MM.1S (cell line): ENCODE measurements around the gene DCTN2.

Source experiments
- DNase-seq: peaks from one replicate; pipeline ENCODE4 v3.0.0-alpha.2; 2015
- H2AFZ ChIP-seq: fragments of 300-600 bp; sonication (generic); 2 replicates; pipeline ENCODE4 v1.6.0; 2016; ENCODE audit warnings: antibody characterized with exemption, low read length
- H3F3A ChIP-seq: fragments of 300-600 bp; sonication (generic); 2 replicates; pipeline ENCODE4 v1.6.1; 2016; ENCODE audit warnings: mild to moderate bottlenecking, antibody characterized with exemption, low read length, moderate library complexity, mixed read lengths; ENCODE audit not compliant: insufficient read depth
- H3K27ac ChIP-seq: fragments of 300-600 bp; sonication (generic); 2 replicates; pipeline ENCODE4 v1.5.1; 2016; ENCODE audit warnings: mild to moderate bottlenecking, low read length
- H3K27me3 ChIP-seq: fragments of 300-600 bp; sonication (generic); replicated peaks from 2 replicates; pipeline ENCODE4 v1.6.0; 2016; ENCODE audit warnings: low read length; ENCODE audit not compliant: insufficient read depth
- H3K36me3 ChIP-seq: fragments of 300-600 bp; sonication (generic); replicated peaks from 2 replicates; pipeline ENCODE4 v1.6.1; 2016; ENCODE audit warnings: mild to moderate bottlenecking, low read length, mixed read lengths; ENCODE audit not compliant: insufficient read depth
- H3K4me1 ChIP-seq: fragments of 300-600 bp; sonication (generic); 2 replicates; pipeline ENCODE4 v1.6.1; 2016; ENCODE audit warnings: low read length, mixed read lengths
- H3K4me2 ChIP-seq: fragments of 300-600 bp; sonication (generic); 2 replicates; pipeline ENCODE4 v1.6.0; 2016; ENCODE audit warnings: low read depth, low read length
- H3K4me3 ChIP-seq: fragments of 300-600 bp; sonication (generic); 2 replicates; pipeline ENCODE4 v1.5.1; 2016; ENCODE audit warnings: low read length, mixed read lengths
- H3K79me2 ChIP-seq: fragments of 300-600 bp; sonication (generic); 2 replicates; pipeline ENCODE4 v1.6.1; 2016; ENCODE audit warnings: mixed run types, low read length, mixed read lengths
- H3K9ac ChIP-seq: fragments of 300-600 bp; sonication (generic); 2 replicates; pipeline ENCODE4 v1.6.1; 2016; ENCODE audit warnings: low read length, mixed read lengths
- H3K9me2 ChIP-seq: fragments of 300-600 bp; sonication (generic); replicated peaks from 2 replicates; pipeline ENCODE4 v1.6.1; 2016; ENCODE audit warnings: mild to moderate bottlenecking, low read length, mixed read lengths; ENCODE audit not compliant: insufficient read depth
- H3K9me3 ChIP-seq: fragments of 300-600 bp; sonication (generic); replicated peaks from 2 replicates; pipeline ENCODE4 v1.6.1; 2016; ENCODE audit warnings: mild to moderate bottlenecking, low read length, mixed read lengths; ENCODE audit not compliant: insufficient read depth
- H4K20me1 ChIP-seq: fragments of 300-600 bp; sonication (generic); 2 replicates; pipeline ENCODE4 v1.6.1; 2016; ENCODE audit warnings: mild to moderate bottlenecking, low read length, moderate library complexity, mixed read lengths; ENCODE audit not compliant: insufficient read depth
- EZH2 ChIP-seq: fragments of 300-600 bp; sonication (generic); optimal IDR thresholded peaks from 2 replicates; pipeline ENCODE3; 2017; ENCODE audit warnings: low read depth, mild to moderate bottlenecking, antibody characterized with exemption, low read length, mixed read lengths
- EZH2phosphoT487 ChIP-seq: fragments of 300-600 bp; sonication (generic); IDR thresholded peaks from 2 replicates; pipeline ENCODE4 v1.6.1; 2018; ENCODE audit warnings: antibody characterized with exemption, low read length
- TF ChIP-seq, protein P1 (sequence below): fragments of 300-600 bp; sonication (generic); IDR thresholded peaks from 2 replicates; pipeline ENCODE4 v1.5.1; 2016; ENCODE audit warnings: antibody characterized with exemption, low read length, mixed read lengths

Gene DCTN2

DNA sequence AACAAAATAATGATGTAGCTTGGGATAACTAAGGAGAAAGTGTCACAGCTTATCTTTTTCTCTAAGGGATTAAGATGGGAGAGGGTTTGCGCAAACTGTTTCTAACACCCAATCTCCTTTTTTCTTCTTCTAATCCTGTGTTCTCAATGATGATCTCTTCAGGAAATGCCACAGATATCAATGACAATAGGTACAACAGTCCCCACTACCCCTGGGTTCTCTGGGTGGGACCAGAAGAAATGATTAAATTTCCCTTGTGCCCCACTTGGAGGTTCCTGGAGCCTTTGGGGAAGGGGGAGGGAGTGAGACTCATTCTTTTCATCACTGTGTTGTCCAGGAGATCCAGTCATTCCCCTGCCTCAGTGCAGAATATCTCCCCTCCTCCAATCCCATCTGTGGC, 35.4 kb upstream of the DCTN2 start:
- Histone ChIP-seq H3K9me2 (no peaks in the 10 kb centered on the region), H3K27me3 (peaks cover 22% of the 10 kb centered on the region; the same call in 1 of the 2 replicates)

DNA sequence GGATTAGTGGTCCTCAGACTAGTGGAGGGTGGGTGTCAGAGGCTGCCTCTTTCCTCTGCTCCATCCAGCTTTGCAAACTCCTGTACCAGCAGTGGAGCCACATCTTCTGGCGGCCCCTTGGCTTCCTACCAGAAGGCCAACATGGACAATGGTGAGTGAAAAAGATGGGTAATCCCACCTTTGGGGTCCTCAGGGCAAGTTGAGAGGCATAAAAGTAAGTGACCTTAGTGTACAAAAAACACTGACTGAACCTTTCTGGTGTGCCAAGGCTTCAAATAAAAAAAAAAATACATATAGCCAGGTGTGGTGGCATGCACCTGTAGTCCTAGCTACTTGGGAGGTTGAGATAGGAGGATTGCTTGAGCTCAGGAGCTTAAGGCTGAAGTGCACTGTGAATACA, 34.8 kb upstream of the DCTN2 start:
- Histone ChIP-seq H3F3A (no peaks in the 10 kb centered on the region), H3K9ac (no peak overlapping the region), H3K27ac (no peak overlapping the region), H4K20me1 (no peaks in the 10 kb centered on the region), H2AFZ (no peak overlapping the region), H3K36me3 (no peaks in the 10 kb centered on the region), H3K4me3 (no peak overlapping the region), H3K9me3 (no peaks in the 10 kb centered on the region), H3K4me2 (no peak overlapping the region), H3K27me3 (peaks cover 17% of the 10 kb centered on the region; the same call in 1 of the 2 replicates), H3K9me2 (no peaks in the 10 kb centered on the region), H3K79me2 (no peaks in the 10 kb centered on the region), H3K4me1 (no peaks in the 10 kb centered on the region)
- no peak for DNase-seq
- TF ChIP-seq EZH2phosphoT487 (no peak), EZH2 (no peak)
- TF ChIP-seq, protein P1, sequence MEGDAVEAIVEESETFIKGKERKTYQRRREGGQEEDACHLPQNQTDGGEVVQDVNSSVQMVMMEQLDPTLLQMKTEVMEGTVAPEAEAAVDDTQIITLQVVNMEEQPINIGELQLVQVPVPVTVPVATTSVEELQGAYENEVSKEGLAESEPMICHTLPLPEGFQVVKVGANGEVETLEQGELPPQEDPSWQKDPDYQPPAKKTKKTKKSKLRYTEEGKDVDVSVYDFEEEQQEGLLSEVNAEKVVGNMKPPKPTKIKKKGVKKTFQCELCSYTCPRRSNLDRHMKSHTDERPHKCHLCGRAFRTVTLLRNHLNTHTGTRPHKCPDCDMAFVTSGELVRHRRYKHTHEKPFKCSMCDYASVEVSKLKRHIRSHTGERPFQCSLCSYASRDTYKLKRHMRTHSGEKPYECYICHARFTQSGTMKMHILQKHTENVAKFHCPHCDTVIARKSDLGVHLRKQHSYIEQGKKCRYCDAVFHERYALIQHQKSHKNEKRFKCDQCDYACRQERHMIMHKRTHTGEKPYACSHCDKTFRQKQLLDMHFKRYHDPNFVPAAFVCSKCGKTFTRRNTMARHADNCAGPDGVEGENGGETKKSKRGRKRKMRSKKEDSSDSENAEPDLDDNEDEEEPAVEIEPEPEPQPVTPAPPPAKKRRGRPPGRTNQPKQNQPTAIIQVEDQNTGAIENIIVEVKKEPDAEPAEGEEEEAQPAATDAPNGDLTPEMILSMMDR, result no peak

More for the DNA sequence above, 35.4 kb upstream of the DCTN2 start:
- H3K4me1 ChIP-seq, result no peaks in the 10 kb centered on the region
- H3K79me2 ChIP-seq, result no peaks in the 10 kb centered on the region
- H3K36me3 ChIP-seq, result no peaks in the 10 kb centered on the region
- H3K9me3 ChIP-seq, result no peaks in the 10 kb centered on the region
- H3K9ac ChIP-seq, result no peak overlapping the region
- no peak overlapping the region for H3K27ac ChIP-seq
- H4K20me1 ChIP-seq, result no peaks in the 10 kb centered on the region
- no peak overlapping the region for H3K4me2 ChIP-seq
- TF ChIP-seq, protein P1, result no peak
- TF ChIP-seq EZH2phosphoT487, result no peak
- no peak for TF ChIP-seq EZH2
- no peak overlapping the region for H3K4me3 ChIP-seq
- H2AFZ ChIP-seq, result no peak overlapping the region
- H3F3A ChIP-seq, result no peaks in the 10 kb centered on the region
- no peak for DNase-seq

DNA sequence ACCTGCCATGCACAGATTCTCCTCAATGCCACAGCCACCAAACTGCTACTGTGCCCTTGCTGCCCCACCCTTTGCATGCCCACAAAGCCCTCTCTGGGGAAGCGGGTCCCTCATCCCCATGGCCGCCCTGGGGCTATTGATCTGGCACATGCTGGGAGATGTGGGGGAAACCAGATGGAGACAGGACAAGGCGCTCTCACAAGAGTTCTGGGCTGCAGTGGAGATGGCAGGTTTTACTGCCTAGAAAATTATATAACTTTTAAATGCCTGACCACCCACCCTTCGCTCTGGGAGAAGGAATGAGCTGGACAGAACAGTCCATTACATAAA, 33.4 kb upstream of the DCTN2 start:
- Histone ChIP-seq H3K9me2 (no peaks in the 10 kb centered on the region), H3K4me2 (no peak overlapping the region), H3K9ac (no peak overlapping the region), H3K27me3 (peaks cover 11% of the 10 kb centered on the region; the same call in 1 of the 2 replicates), H2AFZ (no peak overlapping the region), H3K36me3 (no peaks in the 10 kb centered on the region), H3K79me2 (no peaks in the 10 kb centered on the region), H3K4me3 (no peak overlapping the region), H3F3A (no peaks in the 10 kb centered on the region), H3K4me1 (no peaks in the 10 kb centered on the region), H3K9me3 (no peaks in the 10 kb centered on the region), H4K20me1 (no peaks in the 10 kb centered on the region), H3K27ac (no peak overlapping the region)
- TF ChIP-seq EZH2phosphoT487 (no peak), EZH2 (no peak)
- TF ChIP-seq, protein P1, result no peak
- DNase-seq, result no peak
